SK-N-SH (cell line): ENCODE data around the gene CDH4. TPM values are rescaled to one million over a fixed set of nuclear protein-coding genes. Genes with fewer than 3 reads are reported as not detected.
A peak's percentile ranks its signal among the peaks of the same experiment; 100 is the strongest.

Source experiments
- CTCF ChIA-PET: fragments of 300-600, 350-600 bp; formaldehyde crosslinking; extraction: SDS; loops from one replicate; lab custom pipeline; 2021; lab: Yijun Ruan, JAX
- POLR2A ChIA-PET: fragments of 350-600 bp; sonication (Branson Sonifier 250); formaldehyde crosslinking; extraction: SDS; loops from one replicate; lab custom pipeline; 2020; ENCODE audit warnings: antibody characterized with exemption, inconsistent platforms; lab: Yijun Ruan, JAX
- DNase-seq: peaks from one replicate; pipeline ENCODE4 v3.0.0; 2012
- H2AFZ ChIP-seq: fragments of 200-600 bp; sonication (generic); 2 replicates; pipeline ENCODE4 v1.8.1; 2016; ENCODE audit warnings: antibody characterized with exemption, mild to moderate bottlenecking, low read depth
- H3F3A ChIP-seq: fragments of 200-600 bp; sonication (generic); replicated peaks from 2 replicates; pipeline ENCODE3; 2016; ENCODE audit warnings: antibody characterized with exemption, mild to moderate bottlenecking; ENCODE audit not compliant: insufficient read depth
- H3K27ac ChIP-seq, 2 experiments: fragments of 200-500 bp in 1 of 2; fragments of 200-600 bp in 1 of 2; sonication (Bioruptor generic) in 1 of 2; sonication (generic), shearing (Covaris generic) in 1 of 2; 2 replicates each; pipeline versions ENCODE4 v1.5.1 to v1.6.1; 2014 to 2016; ENCODE audit warnings: low read depth in 2 of 2, inconsistent platforms in 1 of 2, low read length in 1 of 2, mild to moderate bottlenecking in 1 of 2, mixed read lengths in 1 of 2
- H3K27me3 ChIP-seq: fragments of 200-600 bp; sonication (generic), shearing (Covaris generic); 2 replicates; pipeline ENCODE4 v1.6.1; 2016; ENCODE audit warnings: mixed run types; ENCODE audit not compliant: insufficient read depth
- H3K36me3 ChIP-seq, 2 experiments: fragments of 200-500 bp in 1 of 2; fragments of 200-600 bp in 1 of 2; sonication (Bioruptor generic) in 1 of 2; sonication (generic) in 1 of 2; replicated peaks in 1 of 2; 2 replicates each; pipeline versions ENCODE3 to v1.5.1; 2014 to 2016; ENCODE audit warnings: low read length in 1 of 2, mild to moderate bottlenecking in 1 of 2; ENCODE audit not compliant: insufficient read depth in 2 of 2, control insufficient read depth in 1 of 2
- H3K4me1 ChIP-seq, 2 experiments: fragments of 200-500 bp in 1 of 2; fragments of 200-600 bp in 1 of 2; sonication (Bioruptor generic) in 1 of 2; sonication (generic), shearing (Covaris generic) in 1 of 2; 2 replicates each; pipeline versions ENCODE4 v1.5.1 to v1.6.1; 2014 to 2016; ENCODE audit warnings: low read depth in 1 of 2, low read length in 1 of 2, mixed run types in 1 of 2; ENCODE audit not compliant: insufficient read depth in 2 of 2, control insufficient read depth in 1 of 2
- H3K4me2 ChIP-seq: fragments of 200-600 bp; sonication (generic), shearing (Covaris generic); 2 replicates; pipeline ENCODE4 v1.6.1; 2017; ENCODE audit warnings: mixed run types
- H3K4me3 ChIP-seq, 2 experiments: fragments of 200-500 bp in 1 of 2; fragments of 200-600 bp in 1 of 2; sonication (Bioruptor generic) in 1 of 2; sonication (generic), shearing (Covaris generic) in 1 of 2; 2 replicates each; pipeline versions ENCODE4 v1.5.1 to v1.8.1; 2014 to 2016; ENCODE audit warnings: low read depth in 2 of 2, inconsistent platforms in 1 of 2, low read length in 1 of 2, mild to moderate bottlenecking in 1 of 2, mixed read lengths in 1 of 2, moderate library complexity in 1 of 2
- H3K79me2 ChIP-seq: fragments of 200-600 bp; sonication (generic); 2 replicates; pipeline ENCODE4 v1.8.1; 2017; ENCODE audit warnings: mild to moderate bottlenecking; ENCODE audit not compliant: insufficient read depth
- H3K9ac ChIP-seq: fragments of 200-600 bp; sonication (generic); 2 replicates; pipeline ENCODE4 v1.6.1; 2017; ENCODE audit warnings: mixed run types
- H3K9me2 ChIP-seq: fragments of 200-600 bp; sonication (generic); 2 replicates; pipeline ENCODE4 v1.6.1; 2017; ENCODE audit warnings: mixed run types
- H3K9me3 ChIP-seq: fragments of 200-600 bp; sonication (generic); 2 replicates; pipeline ENCODE4 v1.6.1; 2017; ENCODE audit warnings: mixed run types, mild to moderate bottlenecking, moderate library complexity
- H4K20me1 ChIP-seq: fragments of 200-600 bp; sonication (generic); 2 replicates; pipeline ENCODE4 v1.6.1; 2017; ENCODE audit warnings: mild to moderate bottlenecking, mixed run types; ENCODE audit not compliant: insufficient read depth
- CHD2 ChIP-seq: fragments of 150-350 bp; IDR thresholded peaks from 2 replicates; pipeline ENCODE4 v1.6.1; 2018; ENCODE audit warnings: low read length; ENCODE audit not compliant: partially characterized antibody
- GATA2 ChIP-seq: sonication (generic); formaldehyde crosslinking; IDR thresholded peaks from 2 replicates; pipeline ENCODE4 v1.5.0; 2020; ENCODE audit warnings: mild to moderate bottlenecking, missing genetic modification reagents
- MEF2A ChIP-seq: IDR thresholded peaks from 2 replicates; pipeline ENCODE4 v1.4.0; 2012; ENCODE audit warnings: low read depth, borderline replicate concordance
- NFIC ChIP-seq: IDR thresholded peaks from 2 replicates; pipeline ENCODE4 v1.4.0; 2012; ENCODE audit warnings: borderline replicate concordance
- RFX5 ChIP-seq: IDR thresholded peaks from 2 replicates; pipeline ENCODE4 v1.6.1; 2012; ENCODE audit warnings: mild to moderate bottlenecking, improper control_type of control experiment, low read length
- TAF1 ChIP-seq: IDR thresholded peaks from 2 replicates; pipeline ENCODE4 v1.6.1; 2012; ENCODE audit warnings: low read depth, mild to moderate bottlenecking, low read length, moderate library complexity, borderline replicate concordance
- TEAD4 ChIP-seq: IDR thresholded peaks from 2 replicates; pipeline ENCODE4 v1.4.0; 2012; ENCODE audit warnings: mild to moderate bottlenecking, borderline replicate concordance; ENCODE audit not compliant: insufficient read depth
- WGBS: methylation state at CpG from one replicate; pipeline ENCODE4 v1.1.6; 2017; ENCODE audit warnings: low lambda C conversion rate; 5-methylcytosine and 5-hydroxymethylcytosine counted together
- polyA plus RNA-seq, 3 experiments: library from polyadenylated mRNA; depleted of rRNA; stranded (reverse); fragments of >200 nt; gene quantifications; 2 replicates each; pipeline ENCODE4 v1.2.3, GENCODE V29; 2012
- TF ChIP-seq, protein P1 (sequence below): IDR thresholded peaks from 2 replicates; pipeline ENCODE4 v1.4.0; 2012; ENCODE audit warnings: low read depth, borderline replicate concordance

The CDH4 gene
- polyA plus RNA-seq, 1 of the 3 experiments (the other 2 are of a cell fraction), result not detected

DNA sequence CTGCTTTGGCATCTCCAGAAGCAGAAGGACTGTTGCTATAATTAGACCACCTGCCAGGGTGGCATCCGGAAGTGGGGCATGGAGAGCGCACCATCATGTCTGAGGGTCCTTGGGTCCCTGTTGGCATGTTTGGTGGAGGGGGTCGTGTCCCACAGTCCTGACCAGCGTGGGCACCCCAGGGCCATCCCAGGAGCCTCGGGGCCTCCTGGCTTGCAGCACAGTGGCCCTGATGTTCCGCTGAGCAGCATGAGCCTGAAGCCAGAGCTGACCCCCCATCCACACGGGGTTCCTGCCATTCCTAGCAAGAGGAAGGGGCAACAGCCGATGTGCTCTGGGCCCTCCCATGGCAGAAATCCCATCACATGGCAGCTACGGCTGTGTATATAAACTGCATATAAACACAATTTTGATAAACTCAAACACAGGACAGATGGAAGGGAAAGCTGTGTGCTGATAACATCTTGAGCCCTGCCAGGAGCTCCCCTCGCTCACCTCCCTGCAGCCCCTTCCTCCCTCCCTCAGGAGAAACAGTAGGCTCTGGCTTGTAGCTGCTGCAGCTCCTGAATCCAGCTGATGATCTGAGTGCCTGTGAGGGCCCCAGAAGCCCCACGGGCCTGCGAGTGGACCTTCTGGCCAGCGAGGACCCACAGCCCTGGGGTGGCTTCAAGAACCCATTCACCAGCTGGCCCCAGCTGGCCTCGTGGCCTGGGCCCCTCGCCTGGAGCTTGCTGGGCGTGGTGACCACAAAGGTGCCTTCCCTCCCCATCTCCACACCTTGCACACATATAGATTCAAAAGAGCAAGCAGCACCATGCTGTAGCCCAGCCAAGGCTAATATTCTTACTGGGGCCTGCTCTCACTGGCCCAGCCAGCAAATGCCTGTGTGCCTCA is 321.6 kb downstream of the CDH4 start:
- Histone ChIP-seq H3K36me3 (no peaks in the 10 kb centered on the region), H3K4me1 (no peaks in the 10 kb centered on the region; a peak in 1 of 4 replicates), H3K9ac (no peak overlapping the region), H3K4me3 (no peak overlapping the region), H3K9me3 (no peaks in the 10 kb centered on the region), H3K27me3 (no peaks in the 10 kb centered on the region), H4K20me1 (no peaks in the 10 kb centered on the region), H3F3A (no peaks in the 10 kb centered on the region), H3K4me2 (no peak overlapping the region), H2AFZ (no peak overlapping the region), H3K79me2 (no peaks in the 10 kb centered on the region), H3K27ac (no peak overlapping the region), H3K9me2 (no peaks in the 10 kb centered on the region)
- ChIA-PET CTCF (interaction anchor here (0.6 to 0.9 kb wide), 2 partner anchors 14 to 1189 kb away, joined by 3 read pairs; no protein-coding TSS in a partner anchor), POLR2A (no interaction called here)
- TF ChIP-seq CHD2 (no peak), RFX5 (no peak), TAF1 (no peak), MEF2A (no peak), NFIC (no peak), GATA2 (CRISPR knock-in tag) (peak; percentile 61)
- TF ChIP-seq, protein P1, sequence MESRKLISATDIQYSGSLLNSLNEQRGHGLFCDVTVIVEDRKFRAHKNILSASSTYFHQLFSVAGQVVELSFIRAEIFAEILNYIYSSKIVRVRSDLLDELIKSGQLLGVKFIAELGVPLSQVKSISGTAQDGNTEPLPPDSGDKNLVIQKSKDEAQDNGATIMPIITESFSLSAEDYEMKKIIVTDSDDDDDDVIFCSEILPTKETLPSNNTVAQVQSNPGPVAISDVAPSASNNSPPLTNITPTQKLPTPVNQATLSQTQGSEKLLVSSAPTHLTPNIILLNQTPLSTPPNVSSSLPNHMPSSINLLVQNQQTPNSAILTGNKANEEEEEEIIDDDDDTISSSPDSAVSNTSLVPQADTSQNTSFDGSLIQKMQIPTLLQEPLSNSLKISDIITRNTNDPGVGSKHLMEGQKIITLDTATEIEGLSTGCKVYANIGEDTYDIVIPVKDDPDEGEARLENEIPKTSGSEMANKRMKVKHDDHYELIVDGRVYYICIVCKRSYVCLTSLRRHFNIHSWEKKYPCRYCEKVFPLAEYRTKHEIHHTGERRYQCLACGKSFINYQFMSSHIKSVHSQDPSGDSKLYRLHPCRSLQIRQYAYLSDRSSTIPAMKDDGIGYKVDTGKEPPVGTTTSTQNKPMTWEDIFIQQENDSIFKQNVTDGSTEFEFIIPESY, result no peak
- 38% methylated on average over 4 of the region's 16 CpGs for WGBS
- DNase-seq, result peak; percentile 64

DNA sequence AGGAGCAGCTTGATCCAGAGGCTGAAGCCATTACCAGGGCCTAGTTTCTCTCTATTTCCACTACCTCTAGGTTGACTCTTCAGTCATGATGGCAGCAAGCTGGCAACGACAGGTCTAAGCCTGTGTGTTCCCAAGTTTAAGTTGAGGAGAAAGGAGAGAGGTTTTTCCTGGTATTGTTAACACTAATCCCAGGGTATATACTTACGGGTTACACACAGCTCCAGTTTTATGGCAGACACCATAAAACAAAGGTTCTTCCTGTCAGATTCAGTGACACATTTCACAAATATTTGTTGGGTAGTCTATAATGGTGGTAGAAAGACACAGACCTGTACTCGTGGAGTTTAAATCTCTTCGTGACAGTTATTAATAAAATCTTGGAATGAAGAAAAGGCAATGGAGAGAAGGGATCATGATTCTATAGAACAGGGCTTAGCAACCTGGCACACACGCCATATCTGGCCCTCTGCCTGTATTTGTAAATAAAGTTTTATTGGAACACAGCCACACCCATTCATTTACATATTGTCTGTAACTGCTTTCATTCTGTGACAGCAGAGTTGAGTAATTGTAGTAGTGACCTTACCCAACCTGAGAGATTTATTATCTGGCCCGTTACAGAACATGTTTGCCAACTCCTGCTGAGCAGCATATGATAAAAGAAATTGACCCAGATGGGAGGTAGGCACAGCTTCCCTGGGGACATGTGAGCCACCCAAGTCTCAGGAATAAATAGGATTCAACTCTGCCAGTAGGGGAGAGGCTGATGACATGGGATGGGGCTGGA is 323.3 kb downstream of the CDH4 start:
- Histone ChIP-seq H3K4me3 (no peak overlapping the region), H3K9ac (no peak overlapping the region), H3K27me3 (no peaks in the 10 kb centered on the region), H3K9me3 (no peaks in the 10 kb centered on the region), H3K79me2 (no peaks in the 10 kb centered on the region), H3K4me2 (no peak overlapping the region), H3F3A (no peaks in the 10 kb centered on the region), H3K9me2 (no peaks in the 10 kb centered on the region), H3K4me1 (no peaks in the 10 kb centered on the region; a peak in 1 of 4 replicates), H2AFZ (no peak overlapping the region), H3K36me3 (no peaks in the 10 kb centered on the region), H4K20me1 (no peaks in the 10 kb centered on the region), H3K27ac (no peak overlapping the region)
- no peak for DNase-seq
- POLR2A ChIA-PET, result no interaction called here
- CTCF ChIA-PET, result no interaction called here
- WGBS, result 27% methylated on average over 6 of the region's 6 CpGs
- TF ChIP-seq TEAD4, result no peak
